IMR-90 (cell line): ENCODE results near the gene MARCHF3. TPM values are rescaled to one million over a fixed set of nuclear protein-coding genes. Genes with fewer than 3 reads are reported as not detected.
A peak's percentile ranks its signal among the peaks of the same experiment; 100 is the strongest.

Experiments used
- ATAC-seq: fragments of 200-7000 bp; cut with Tn5 transposase; 2 replicates; pipeline ENCODE4 v1.9.1; 2020; ENCODE audit warnings: low read depth, mild to moderate bottlenecking, moderate library complexity
- BruUV-seq: library from RNA; stranded (reverse); fragments of 400-500 nt; replicated peaks from 2 replicates; lab custom pipeline; 2021; lab: Mats Ljungman, UMichigan
- CTCF ChIA-PET: fragments of 300-600 bp; formaldehyde crosslinking; extraction: SDS; loops from one replicate; lab custom pipeline; 2021; ENCODE audit warnings: antibody characterized with exemption; lab: Yijun Ruan, JAX
- POLR2A ChIA-PET: fragments of 300-600 bp; sonication (Branson Sonifier 250); formaldehyde crosslinking; loops from one replicate; lab custom pipeline; 2022; ENCODE audit warnings: antibody characterized with exemption; ENCODE audit not compliant: unreplicated experiment; lab: Charles Lee
- DNase-seq: peaks from one replicate; pipeline ENCODE4 v3.0.0; 2013
- H2AFZ ChIP-seq: replicated peaks from 2 replicates; pipeline ENCODE3; 2013; ENCODE audit warnings: low read length, mild to moderate bottlenecking; ENCODE audit not compliant: poor library complexity
- H2AK5ac ChIP-seq: 2 replicates; pipeline ENCODE4 v1.6.1; 2013; ENCODE audit warnings: low read depth, low read length, inconsistent platforms
- H2AK9ac ChIP-seq: replicated peaks from 2 replicates; pipeline ENCODE3; 2013; ENCODE audit warnings: mild to moderate bottlenecking, low read depth, low read length, moderate library complexity; ENCODE audit not compliant: poor library complexity
- H2BK120ac ChIP-seq: 2 replicates; pipeline ENCODE4 v1.6.1; 2013; ENCODE audit warnings: low read depth, low read length, inconsistent platforms
- H2BK15ac ChIP-seq: 3 replicates; pipeline ENCODE4 v1.6.1; 2013; ENCODE audit warnings: low read depth, low read length, inconsistent platforms
- H2BK20ac ChIP-seq: 2 replicates; pipeline ENCODE4 v1.6.1; 2013; ENCODE audit warnings: low read depth, mild to moderate bottlenecking, inconsistent platforms, low read length, moderate library complexity
- H2BK5ac ChIP-seq: 2 replicates; pipeline ENCODE4 v1.6.1; 2013; ENCODE audit warnings: mild to moderate bottlenecking, low read depth, low read length, inconsistent platforms; ENCODE audit not compliant: poor library complexity, severe bottlenecking
- H3K14ac ChIP-seq: replicated peaks from 2 replicates; pipeline ENCODE4 v1.6.1; 2013; ENCODE audit warnings: low read depth, low read length, inconsistent platforms
- H3K18ac ChIP-seq: 2 replicates; pipeline ENCODE4 v1.6.1; 2013; ENCODE audit warnings: low read depth, low read length, control low read depth
- H3K23ac ChIP-seq: 2 replicates; pipeline ENCODE4 v1.6.1; 2013; ENCODE audit warnings: low read depth, low read length, inconsistent platforms
- H3K27ac ChIP-seq: 2 replicates; pipeline ENCODE4 v1.5.1; 2013; ENCODE audit warnings: mild to moderate bottlenecking, control low read depth, low read length; ENCODE audit not compliant: insufficient read depth
- H3K27me3 ChIP-seq: 2 replicates; pipeline ENCODE4 v1.6.1; 2013; ENCODE audit warnings: low read length; ENCODE audit not compliant: control insufficient read depth, insufficient read depth
- H3K36me3 ChIP-seq: 2 replicates; pipeline ENCODE4 v1.6.1; 2013; ENCODE audit warnings: low read length, mixed read lengths; ENCODE audit not compliant: control insufficient read depth, insufficient read depth
- H3K4ac ChIP-seq: 2 replicates; pipeline ENCODE4 v1.6.1; 2013; ENCODE audit warnings: low read depth, low read length, inconsistent platforms
- H3K4me1 ChIP-seq: 2 replicates; pipeline ENCODE4 v1.6.1; 2013; ENCODE audit warnings: low read length, mixed read lengths; ENCODE audit not compliant: control insufficient read depth, insufficient read depth
- H3K4me2 ChIP-seq: 2 replicates; pipeline ENCODE4 v1.6.1; 2013; ENCODE audit warnings: low read depth, mild to moderate bottlenecking, control low read depth, low read length, moderate library complexity
- H3K4me3 ChIP-seq: 2 replicates; pipeline ENCODE4 v1.5.1; 2013; ENCODE audit warnings: low read depth, mild to moderate bottlenecking, control low read depth, low read length, moderate library complexity; ENCODE audit not compliant: insufficient read depth
- H3K56ac ChIP-seq: 2 replicates; pipeline ENCODE4 v1.6.1; 2013; ENCODE audit warnings: low read length, inconsistent platforms; ENCODE audit not compliant: insufficient read depth; ENCODE audit errors: extremely low read depth
- H3K79me1 ChIP-seq, 2 experiments: 2 replicates each; pipeline ENCODE4 v1.6.1; 2013; ENCODE audit warnings: low read length in 2 of 2, inconsistent platforms in 1 of 2, low read depth in 1 of 2
- H3K9ac ChIP-seq: 2 replicates; pipeline ENCODE4 v1.6.1; 2013; ENCODE audit warnings: low read depth, low read length, control low read depth
- H3K9me1 ChIP-seq: 2 replicates; pipeline ENCODE4 v1.6.1; 2013; ENCODE audit warnings: low read length, inconsistent platforms; ENCODE audit not compliant: insufficient read depth
- H3K9me3 ChIP-seq: 2 replicates; pipeline ENCODE4 v1.6.1; 2013; ENCODE audit warnings: low read length; ENCODE audit not compliant: control insufficient read depth, insufficient read depth
- H4K20me1 ChIP-seq: 2 replicates; pipeline ENCODE4 v1.6.1; 2013; ENCODE audit warnings: low read length, inconsistent platforms; ENCODE audit not compliant: insufficient read depth
- H4K5ac ChIP-seq: 2 replicates; pipeline ENCODE4 v1.6.1; 2013; ENCODE audit warnings: mild to moderate bottlenecking, low read depth, low read length, control low read depth
- H4K8ac ChIP-seq, 2 experiments: 2 replicates each; pipeline ENCODE4 v1.6.1; 2013; ENCODE audit warnings: low read depth in 2 of 2, low read length in 2 of 2, control low read depth in 1 of 2, inconsistent platforms in 1 of 2
- H4K91ac ChIP-seq: 2 replicates; pipeline ENCODE4 v1.6.1; 2013; ENCODE audit warnings: low read depth, low read length, inconsistent platforms; ENCODE audit not compliant: insufficient read depth
- BHLHE40 ChIP-seq: fragments of 150-350 bp; IDR thresholded peaks from 2 replicates; pipeline ENCODE4 v1.6.1; 2016; ENCODE audit warnings: mild to moderate bottlenecking, low read depth, low read length
- CEBPB ChIP-seq: IDR thresholded peaks from 2 replicates; pipeline ENCODE4 v1.6.1; 2012; ENCODE audit warnings: low read depth, low read length, improper control_type of control experiment
- MAFK ChIP-seq: IDR thresholded peaks from 2 replicates; pipeline ENCODE4 v1.6.1; 2012; ENCODE audit warnings: low read depth, low read length, improper control_type of control experiment
- POLR2A ChIP-seq: IDR thresholded peaks from 2 replicates; pipeline ENCODE4 v1.6.1; 2012; ENCODE audit warnings: mild to moderate bottlenecking, low read depth, low read length
- WGBS, 2 experiments: methylation state at CpG; one replicate each; pipeline versions ENCODE4 v1.1.5 to v1.1.7; 2013; ENCODE audit warnings: missing lambda C conversion rate in 2 of 2; ENCODE audit not compliant: insufficient read length in 1 of 2; ENCODE audit errors: extremely low coverage in 2 of 2; 5-methylcytosine and 5-hydroxymethylcytosine counted together
- dilution Hi-C: fragments of 300-500 bp; cut with HindIII; formaldehyde crosslinking; loops from one replicate; pipeline ENCODE4 v1.14.3; 2018; ENCODE audit warnings: low sequenced_read_pairs; ENCODE audit not compliant: unreplicated experiment
- in situ Hi-C: fragments of 300-500 bp; cut with MboI; formaldehyde crosslinking; loops from 3 replicates; pipeline ENCODE4 v1.14.3; 2019; ENCODE audit warnings: low sequenced_read_pairs, inconsistent platforms, mixed read lengths
- intact Hi-C: fragments of 100-400 bp; cut with micrococcal nuclease; formaldehyde crosslinking; loops from 2 replicates; pipeline ENCODE4 v1.10.0; 2022
- polyA plus RNA-seq, 3 experiments: library from polyadenylated mRNA; depleted of rRNA; stranded (reverse); fragments of >200 nt; gene quantifications; 2 replicates each; pipeline ENCODE4 v1.2.3, GENCODE V29; 2012; ENCODE audit warnings: low replicate concordance in 1 of 3
- total RNA-seq: library from RNA; depleted of rRNA; stranded (reverse); fragments of >200 nt; gene quantifications from 2 replicates; pipeline ENCODE4 v1.2.3, GENCODE V29; 2012
- TF ChIP-seq, protein P1 (sequence below): conservative IDR thresholded peaks from 2 replicates; pipeline ENCODE4 v1.5.1; 2012; ENCODE audit warnings: mild to moderate bottlenecking, low read depth, low read length, improper control_type of control experiment
- TF ChIP-seq, protein P2 (sequence below): fragments of 150-350 bp; IDR thresholded peaks from 2 replicates; pipeline ENCODE4 v1.6.1; 2016; ENCODE audit warnings: low read depth, mild to moderate bottlenecking, low read length, moderate library complexity, borderline replicate concordance

The MARCHF3 gene
- total and polyA plus RNA-seq, 2 of the 4 experiments (the other 2 are of a cell fraction) = 11.2 to 18.8 TPM

DNA sequence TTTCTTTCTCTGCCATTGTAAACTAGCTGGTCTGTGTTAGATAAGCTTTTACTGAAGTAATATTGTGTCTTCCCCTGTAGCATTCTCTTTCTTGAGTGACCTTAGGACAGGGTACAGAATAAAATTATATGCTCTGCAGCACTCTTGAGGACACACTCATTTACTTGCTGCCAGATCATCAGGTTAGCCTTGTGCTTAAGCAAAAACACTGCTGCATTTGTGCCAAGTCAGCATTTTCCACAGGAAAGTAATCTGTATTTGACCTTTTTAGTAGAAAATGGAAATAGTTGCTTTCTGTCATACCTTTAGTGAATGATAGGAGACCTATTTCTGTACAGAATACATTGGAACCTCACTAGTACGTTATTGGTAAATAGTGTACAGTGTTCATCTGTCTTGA is 199.2 kb downstream of the MARCHF3 start:
- Histone ChIP-seq H2AK9ac (no peak overlapping the region), H2AFZ (no peak overlapping the region), H3K79me1 (peaks cover 16 to 18% of the 10 kb centered on the region in 2 experiments), H3K56ac (no peak overlapping the region), H4K8ac (no peak overlapping the region; a peak in 1 of 4 replicates), H2AK5ac (no peak overlapping the region), H3K9me1 (no peaks in the 10 kb centered on the region), H3K9ac (no peak overlapping the region), H3K36me3 (peaks cover 9% of the 10 kb centered on the region; the same call in 1 of the 2 replicates), H3K27ac (no peak overlapping the region), H3K27me3 (no peaks in the 10 kb centered on the region), H3K9me3 (no peaks in the 10 kb centered on the region), H2BK15ac (no peak overlapping the region), H3K4ac (no peak overlapping the region), H3K4me2 (no peak overlapping the region), H2BK120ac (no peak overlapping the region), H4K91ac (no peak overlapping the region), H3K14ac (no peak overlapping the region), H2BK20ac (no peak overlapping the region), H3K4me3 (no peak overlapping the region), H3K18ac (no peak overlapping the region), H4K5ac (no peak overlapping the region), H3K23ac (no peak overlapping the region), H3K4me1 (no peaks in the 10 kb centered on the region), H4K20me1 (no peaks in the 10 kb centered on the region), H2BK5ac (no peak overlapping the region)
- no CpG with 5 or more reads among the region's 1 CpG for WGBS, 2 experiments
- in situ Hi-C loops = no loop called here
- intact Hi-C loops = no loop called here
- dilution Hi-C loops = no loop called here
- ChIA-PET POLR2A (no interaction called here), CTCF (interaction anchor here (0.6 kb wide), 1 partner anchor 338 kb away, joined by 3 read pairs; no protein-coding TSS in a partner anchor)
- ATAC-seq = no peak
- peak; percentile 100 for TF ChIP-seq MAFK
- TF ChIP-seq, protein P1, sequence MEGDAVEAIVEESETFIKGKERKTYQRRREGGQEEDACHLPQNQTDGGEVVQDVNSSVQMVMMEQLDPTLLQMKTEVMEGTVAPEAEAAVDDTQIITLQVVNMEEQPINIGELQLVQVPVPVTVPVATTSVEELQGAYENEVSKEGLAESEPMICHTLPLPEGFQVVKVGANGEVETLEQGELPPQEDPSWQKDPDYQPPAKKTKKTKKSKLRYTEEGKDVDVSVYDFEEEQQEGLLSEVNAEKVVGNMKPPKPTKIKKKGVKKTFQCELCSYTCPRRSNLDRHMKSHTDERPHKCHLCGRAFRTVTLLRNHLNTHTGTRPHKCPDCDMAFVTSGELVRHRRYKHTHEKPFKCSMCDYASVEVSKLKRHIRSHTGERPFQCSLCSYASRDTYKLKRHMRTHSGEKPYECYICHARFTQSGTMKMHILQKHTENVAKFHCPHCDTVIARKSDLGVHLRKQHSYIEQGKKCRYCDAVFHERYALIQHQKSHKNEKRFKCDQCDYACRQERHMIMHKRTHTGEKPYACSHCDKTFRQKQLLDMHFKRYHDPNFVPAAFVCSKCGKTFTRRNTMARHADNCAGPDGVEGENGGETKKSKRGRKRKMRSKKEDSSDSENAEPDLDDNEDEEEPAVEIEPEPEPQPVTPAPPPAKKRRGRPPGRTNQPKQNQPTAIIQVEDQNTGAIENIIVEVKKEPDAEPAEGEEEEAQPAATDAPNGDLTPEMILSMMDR = no peak
- TF ChIP-seq CEBPB = no peak
- no peak for TF ChIP-seq BHLHE40
- no peak for TF ChIP-seq POLR2A
- TF ChIP-seq, protein P2, sequence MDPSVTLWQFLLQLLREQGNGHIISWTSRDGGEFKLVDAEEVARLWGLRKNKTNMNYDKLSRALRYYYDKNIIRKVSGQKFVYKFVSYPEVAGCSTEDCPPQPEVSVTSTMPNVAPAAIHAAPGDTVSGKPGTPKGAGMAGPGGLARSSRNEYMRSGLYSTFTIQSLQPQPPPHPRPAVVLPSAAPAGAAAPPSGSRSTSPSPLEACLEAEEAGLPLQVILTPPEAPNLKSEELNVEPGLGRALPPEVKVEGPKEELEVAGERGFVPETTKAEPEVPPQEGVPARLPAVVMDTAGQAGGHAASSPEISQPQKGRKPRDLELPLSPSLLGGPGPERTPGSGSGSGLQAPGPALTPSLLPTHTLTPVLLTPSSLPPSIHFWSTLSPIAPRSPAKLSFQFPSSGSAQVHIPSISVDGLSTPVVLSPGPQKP = no peak
- BruUV-seq = no TSS peak
- no peak for DNase-seq
